ENCODE measurements around the gene DLG1.

GRCh38 chr3:197237897-197238296 lies 60.5 kb downstream of the DLG1 start:
- TF ChIP-seq, protein P1, sequence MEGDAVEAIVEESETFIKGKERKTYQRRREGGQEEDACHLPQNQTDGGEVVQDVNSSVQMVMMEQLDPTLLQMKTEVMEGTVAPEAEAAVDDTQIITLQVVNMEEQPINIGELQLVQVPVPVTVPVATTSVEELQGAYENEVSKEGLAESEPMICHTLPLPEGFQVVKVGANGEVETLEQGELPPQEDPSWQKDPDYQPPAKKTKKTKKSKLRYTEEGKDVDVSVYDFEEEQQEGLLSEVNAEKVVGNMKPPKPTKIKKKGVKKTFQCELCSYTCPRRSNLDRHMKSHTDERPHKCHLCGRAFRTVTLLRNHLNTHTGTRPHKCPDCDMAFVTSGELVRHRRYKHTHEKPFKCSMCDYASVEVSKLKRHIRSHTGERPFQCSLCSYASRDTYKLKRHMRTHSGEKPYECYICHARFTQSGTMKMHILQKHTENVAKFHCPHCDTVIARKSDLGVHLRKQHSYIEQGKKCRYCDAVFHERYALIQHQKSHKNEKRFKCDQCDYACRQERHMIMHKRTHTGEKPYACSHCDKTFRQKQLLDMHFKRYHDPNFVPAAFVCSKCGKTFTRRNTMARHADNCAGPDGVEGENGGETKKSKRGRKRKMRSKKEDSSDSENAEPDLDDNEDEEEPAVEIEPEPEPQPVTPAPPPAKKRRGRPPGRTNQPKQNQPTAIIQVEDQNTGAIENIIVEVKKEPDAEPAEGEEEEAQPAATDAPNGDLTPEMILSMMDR (IDR thresholded peaks at IDR 0.05): no peak
- TF ChIP-seq POLR2A (IDR thresholded peaks at IDR 0.05): no peak

All from adrenal gland (tissue), 5 donors.